HFFc6 (cell line): ENCODE results near the gene SIX5. TPM values are rescaled to one million over a fixed set of nuclear protein-coding genes. Genes with fewer than 3 reads are reported as not detected.

ENCODE experiments used
- DNase-seq: peaks from one replicate; pipeline ENCODE4 v3.0.0-alpha.2; 2018
- H3K27ac Mint-ChIP-seq: 2 replicates; pipeline ENCODE4 v1.8.0; 2020; ENCODE audit warnings: mild to moderate bottlenecking, mixed read lengths
- H3K27me3 Mint-ChIP-seq: 2 replicates; pipeline ENCODE4 v1.8.0; 2021; ENCODE audit warnings: mild to moderate bottlenecking, moderate library complexity, mixed read lengths; ENCODE audit not compliant: insufficient read depth
- H3K36me3 Mint-ChIP-seq: 2 replicates; pipeline ENCODE4 v1.8.0; 2021; ENCODE audit warnings: low read depth, mixed read lengths
- H3K4me1 Mint-ChIP-seq: 2 replicates; pipeline ENCODE4 v1.8.0; 2020; ENCODE audit warnings: low read depth, mixed read lengths
- H3K4me3 Mint-ChIP-seq: 2 replicates; pipeline ENCODE4 v1.8.0; 2020; ENCODE audit warnings: mild to moderate bottlenecking, moderate library complexity, mixed read lengths
- H3K9me3 Mint-ChIP-seq: 2 replicates; pipeline ENCODE4 v1.8.0; 2020; ENCODE audit warnings: mild to moderate bottlenecking, mixed read lengths
- CTCF ChIP-seq: fragments of 200-600 bp; sonication (generic); IDR thresholded peaks from 2 replicates; pipeline ENCODE4 v1.5.0; 2021; ENCODE audit warnings: antibody characterized with exemption, mild to moderate bottlenecking
- total RNA-seq, 6 experiments: library from RNA; stranded (reverse); fragmentation: NEBNext Ultra II Directional; extraction: Animal tissue kit (Norgen Biotek cat#: 25700); gene quantifications; 2 replicates in 1 of 6; 3 replicates in 5 of 6; pipeline ENCODE4 v1.2.3, GENCODE V29; 2021

Gene SIX5
- total RNA-seq, 6 experiments from 2014 or later = 14.0 to 15.1 (median 14.4) TPM

- DNase-seq = no peak
- Mint-ChIP-seq H3K9me3 (no peaks in the 10 kb centered on the region), H3K27me3 (peaks cover 14% of the 10 kb centered on the region), H3K27ac (no peak overlapping the region), H3K36me3 (peaks cover 39% of the 10 kb centered on the region), H3K4me1 (peaks cover 11% of the 10 kb centered on the region), H3K4me3 (no peak overlapping the region)
- TF ChIP-seq CTCF = no peak
Measured at GRCh38 chr19:45774765-45775164, 5.7 kb upstream of the SIX5 start.

GRCh38 chr19:45773384-45773783, 4.3 kb upstream of the SIX5 start:
- Mint-ChIP-seq H3K4me3 (no peak overlapping the region), H3K9me3 (no peaks in the 10 kb centered on the region), H3K4me1 (peaks cover 16% of the 10 kb centered on the region), H3K27ac (no peak overlapping the region; the same call in 1 of the 2 replicates), H3K36me3 (peaks cover 25% of the 10 kb centered on the region), H3K27me3 (peaks cover 23% of the 10 kb centered on the region)
- DNase-seq = no peak
- TF ChIP-seq CTCF = no peak

- Mint-ChIP-seq H3K9me3 (no peaks in the 10 kb centered on the region), H3K4me1 (peaks cover 16% of the 10 kb centered on the region), H3K36me3 (peaks cover 24% of the 10 kb centered on the region), H3K4me3 (no peak overlapping the region), H3K27me3 (peaks cover 23% of the 10 kb centered on the region), H3K27ac (no peak overlapping the region; the same call in 1 of the 2 replicates)
- TF ChIP-seq CTCF = no peak
- no peak for DNase-seq
Measured at GRCh38 chr19:45772912-45773311, 3.9 kb upstream of the SIX5 start.

GRCh38 chr19:45772130-45772840, 3.2 kb upstream of the SIX5 start:
- DNase-seq = no peak
- Mint-ChIP-seq H3K36me3 (peaks cover 24% of the 10 kb centered on the region), H3K27ac (peak overlapping the region; percentile 23), H3K4me1 (peaks cover 16% of the 10 kb centered on the region), H3K4me3 (no peak overlapping the region; the same call in 1 of the 2 replicates), H3K9me3 (no peaks in the 10 kb centered on the region), H3K27me3 (peaks cover 24% of the 10 kb centered on the region)
- TF ChIP-seq CTCF = no peak

- no peak for DNase-seq
- H3K4me3 Mint-ChIP-seq = peak overlapping the region; percentile 61
Measured at GRCh38 chr19:45771311-45771933, 2.4 kb upstream of the SIX5 start.

More at GRCh38 chr19:45771311-45771933, 2.4 kb upstream of the SIX5 start:
- TF ChIP-seq CTCF = no peak
- Mint-ChIP-seq H3K36me3 (peaks cover 16% of the 10 kb centered on the region), H3K9me3 (no peaks in the 10 kb centered on the region), H3K27ac (peak overlapping the region; percentile 73), H3K27me3 (peaks cover 24% of the 10 kb centered on the region), H3K4me1 (peaks cover 16% of the 10 kb centered on the region)
